ENCODE results near the gene HS6ST1. TPM values are rescaled to one million over a fixed set of nuclear protein-coding genes. Genes with fewer than 3 reads are reported as not detected.
"Not testable (repeated sequence)": the region's sequence is repeated elsewhere in the genome, so short reads cannot be mapped to it uniquely, and the experiment has no call there.

The HS6ST1 gene
- total and polyA plus RNA-seq, 2 of the 4 experiments (the other 2 are of a cell fraction) = 29.9 to 36.9 TPM

DNA sequence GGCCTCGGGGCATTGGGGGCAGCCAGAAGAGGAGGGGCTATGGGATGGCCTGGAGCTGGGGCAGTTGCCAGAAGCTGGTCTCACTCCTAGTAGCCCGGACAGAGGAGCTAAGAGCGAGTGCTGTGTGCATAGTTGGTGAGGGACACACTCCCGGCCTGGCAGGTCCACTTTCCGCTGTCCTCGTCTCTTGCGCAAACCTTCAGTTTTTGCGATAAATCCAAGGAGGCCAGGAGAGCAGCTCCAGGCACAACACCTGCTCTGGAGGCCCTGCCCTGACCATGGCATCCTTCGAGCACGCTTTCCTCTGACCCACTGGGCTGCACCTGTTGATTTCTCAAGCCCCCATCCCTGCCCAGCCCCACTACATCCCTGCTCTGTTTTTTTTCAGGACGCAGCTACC is 51.0 kb downstream of the HS6ST1 start:
- in situ Hi-C loops (cut with MboI; ENCODE audit: low sequenced_read_pairs) = not testable (repeated sequence)

GRCh38 chr2:128267197-128267596 is 51.5 kb downstream of the HS6ST1 start:
- H3K56ac ChIP-seq (ENCODE audit: extremely low read depth, insufficient read depth, low read length); H4K5ac ChIP-seq (ENCODE audit: low read depth, low read length); dilution Hi-C loops (cut with HindIII; ENCODE audit: low sequenced_read_pairs, unreplicated experiment); H3K18ac ChIP-seq (ENCODE audit: low read depth, low read length); H4K91ac ChIP-seq (ENCODE audit: insufficient read depth, low read depth, low read length); intact Hi-C loops (cut with micrococcal nuclease); H3K4me2 ChIP-seq (ENCODE audit: low read depth, low read length); ATAC-seq (ENCODE audit: low read depth); H3K9me3 ChIP-seq (ENCODE audit: control insufficient read depth, insufficient read depth, low read length); H3K9ac ChIP-seq (ENCODE audit: low read depth, low read length); POLR2A ChIA-PET (ENCODE audit: unreplicated experiment); H3K4me3 ChIP-seq (ENCODE audit: insufficient read depth, low read depth, low read length); H2BK15ac ChIP-seq (ENCODE audit: low read depth, low read length); H2BK20ac ChIP-seq (ENCODE audit: low read depth, low read length); H3K4ac ChIP-seq (ENCODE audit: low read depth, low read length); CTCF ChIA-PET; H2AFZ ChIP-seq (replicated peaks; ENCODE audit: low read length, poor library complexity); H3K14ac ChIP-seq (replicated peaks; ENCODE audit: low read depth, low read length); H4K8ac ChIP-seq (ENCODE audit: low read depth in 2 of 2, low read length in 2 of 2); BruUV-seq (replicated peaks); H3K27ac ChIP-seq (ENCODE audit: insufficient read depth, low read length); in situ Hi-C loops (cut with MboI; ENCODE audit: low sequenced_read_pairs); H3K23ac ChIP-seq (ENCODE audit: low read depth, low read length); DNase-seq; H2AK9ac ChIP-seq (replicated peaks; ENCODE audit: low read depth, low read length, poor library complexity); H2BK120ac ChIP-seq (ENCODE audit: low read depth, low read length); H2BK5ac ChIP-seq (ENCODE audit: low read depth, low read length, poor library complexity, severe bottlenecking); H3K4me1 ChIP-seq (ENCODE audit: control insufficient read depth, insufficient read depth, low read length); H3K27me3 ChIP-seq (ENCODE audit: control insufficient read depth, insufficient read depth, low read length); H2AK5ac ChIP-seq (ENCODE audit: low read depth, low read length): not testable (repeated sequence)
- no CpG with 5 or more reads among the region's 9 CpGs for WGBS, 2 experiments (ENCODE audit: extremely low coverage in 2 of 2, insufficient read length in 1 of 2)
- H3K36me3 ChIP-seq (ENCODE audit: control insufficient read depth, insufficient read depth, low read length) = peaks cover 51% of the 10 kb centered on the region; the same call in 1 of the 2 replicates
- peaks cover 54% of the 10 kb centered on the region for H4K20me1 ChIP-seq (ENCODE audit: insufficient read depth, low read length)
- peaks cover 21 to 57% of the 10 kb centered on the region in 2 experiments for H3K79me1 ChIP-seq (ENCODE audit: low read depth in 1 of 2, low read length in 2 of 2)
- peaks cover 14% of the 10 kb centered on the region; the same call in 1 of the 2 replicates for H3K9me1 ChIP-seq (ENCODE audit: insufficient read depth, low read length)

More for the DNA sequence above, 51.0 kb downstream of the HS6ST1 start:
- Histone ChIP-seq H4K20me1 (ENCODE audit: insufficient read depth, low read length) (peaks cover 59% of the 10 kb centered on the region), H3K36me3 (ENCODE audit: control insufficient read depth, insufficient read depth, low read length) (peaks cover 55% of the 10 kb centered on the region; the same call in 1 of the 2 replicates), H3K79me1 (ENCODE audit: low read depth in 1 of 2, low read length in 2 of 2) (peaks cover 22 to 59% of the 10 kb centered on the region in 2 experiments), H3K9me1 (ENCODE audit: insufficient read depth, low read length) (peaks cover 18% of the 10 kb centered on the region; the same call in 1 of the 2 replicates)
- POLR2A ChIA-PET (ENCODE audit: unreplicated experiment); H3K27ac ChIP-seq (ENCODE audit: insufficient read depth, low read length); CTCF ChIA-PET; H3K9me3 ChIP-seq (ENCODE audit: control insufficient read depth, insufficient read depth, low read length); H3K23ac ChIP-seq (ENCODE audit: low read depth, low read length); H2BK120ac ChIP-seq (ENCODE audit: low read depth, low read length); H3K18ac ChIP-seq (ENCODE audit: low read depth, low read length); H3K27me3 ChIP-seq (ENCODE audit: control insufficient read depth, insufficient read depth, low read length); H2AFZ ChIP-seq (replicated peaks; ENCODE audit: low read length, poor library complexity); H2AK5ac ChIP-seq (ENCODE audit: low read depth, low read length); H3K4me3 ChIP-seq (ENCODE audit: insufficient read depth, low read depth, low read length); H4K8ac ChIP-seq (ENCODE audit: low read depth in 2 of 2, low read length in 2 of 2); H3K4me1 ChIP-seq (ENCODE audit: control insufficient read depth, insufficient read depth, low read length); H2BK5ac ChIP-seq (ENCODE audit: low read depth, low read length, poor library complexity, severe bottlenecking); H2BK20ac ChIP-seq (ENCODE audit: low read depth, low read length); intact Hi-C loops (cut with micrococcal nuclease); H4K91ac ChIP-seq (ENCODE audit: insufficient read depth, low read depth, low read length); H3K9ac ChIP-seq (ENCODE audit: low read depth, low read length); H3K56ac ChIP-seq (ENCODE audit: extremely low read depth, insufficient read depth, low read length); ATAC-seq (ENCODE audit: low read depth); H2AK9ac ChIP-seq (replicated peaks; ENCODE audit: low read depth, low read length, poor library complexity); H4K5ac ChIP-seq (ENCODE audit: low read depth, low read length); DNase-seq; BruUV-seq (replicated peaks); H2BK15ac ChIP-seq (ENCODE audit: low read depth, low read length); H3K4me2 ChIP-seq (ENCODE audit: low read depth, low read length); H3K14ac ChIP-seq (replicated peaks; ENCODE audit: low read depth, low read length); dilution Hi-C loops (cut with HindIII; ENCODE audit: low sequenced_read_pairs, unreplicated experiment); H3K4ac ChIP-seq (ENCODE audit: low read depth, low read length): not testable (repeated sequence)
- 96% methylated on average over 6 of the region's 11 CpGs; no CpG with 5 or more reads in 1 of the 2 experiments for WGBS, 2 experiments (ENCODE audit: extremely low coverage in 2 of 2, insufficient read length in 1 of 2)

Data from IMR-90 (cell line).